ENCODE data around the gene ATF3. TPM values are rescaled to one million over a fixed set of nuclear protein-coding genes. Genes with fewer than 3 reads are reported as not detected.
A peak's percentile ranks its signal among the peaks of the same experiment; 100 is the strongest.

The ATF3 gene
- total RNA-seq, 1 donor from 2014 or later = 23.9 TPM

DNA sequence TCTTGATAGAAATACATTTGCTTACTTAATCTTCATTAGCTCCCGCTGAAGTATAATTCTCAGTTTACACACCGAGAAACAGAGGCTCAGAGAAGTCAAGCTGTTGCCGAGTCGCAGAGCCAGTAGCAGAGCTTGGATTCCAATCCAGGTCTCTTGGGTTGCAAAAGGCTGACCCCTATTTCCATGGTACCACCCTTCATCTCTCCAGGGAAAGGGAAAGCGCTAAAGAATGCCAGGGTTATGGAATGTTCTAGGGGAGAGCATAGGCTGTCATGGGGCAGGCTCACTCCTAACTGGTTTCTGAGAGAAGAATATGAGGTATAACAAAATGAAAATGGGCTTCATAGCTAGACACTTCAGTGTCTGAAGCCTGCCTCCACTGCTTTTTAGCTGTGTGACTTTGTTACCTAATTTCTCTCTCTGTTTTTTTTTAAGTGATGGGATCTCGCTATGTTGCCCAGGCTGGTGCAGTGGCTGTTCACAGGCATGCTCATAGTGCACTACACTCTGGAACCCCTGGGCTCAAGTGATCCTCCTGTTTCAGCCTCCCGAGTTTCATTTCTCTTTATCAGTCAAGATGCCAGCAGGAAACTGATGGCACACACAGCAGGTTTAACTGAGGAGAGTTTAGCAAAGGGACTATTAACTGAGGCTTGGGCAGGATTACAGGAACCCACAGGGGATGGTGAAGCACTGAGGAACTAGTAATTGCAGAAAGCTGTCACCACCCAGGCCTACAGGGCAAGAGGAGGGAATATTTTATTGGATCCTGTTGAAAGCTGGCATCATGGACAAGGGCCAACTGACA lies 25.5 kb upstream of the ATF3 start:
- H3K4me3 Mint-ChIP-seq = no peak overlapping the region
- no peak overlapping the region for H3K27ac Mint-ChIP-seq
- no peak for DNase-seq (ENCODE audit: extremely low spot score, unreplicated experiment)
- H3K27me3 Mint-ChIP-seq = peaks cover 9% of the 10 kb centered on the region
- TF ChIP-seq, protein P1, sequence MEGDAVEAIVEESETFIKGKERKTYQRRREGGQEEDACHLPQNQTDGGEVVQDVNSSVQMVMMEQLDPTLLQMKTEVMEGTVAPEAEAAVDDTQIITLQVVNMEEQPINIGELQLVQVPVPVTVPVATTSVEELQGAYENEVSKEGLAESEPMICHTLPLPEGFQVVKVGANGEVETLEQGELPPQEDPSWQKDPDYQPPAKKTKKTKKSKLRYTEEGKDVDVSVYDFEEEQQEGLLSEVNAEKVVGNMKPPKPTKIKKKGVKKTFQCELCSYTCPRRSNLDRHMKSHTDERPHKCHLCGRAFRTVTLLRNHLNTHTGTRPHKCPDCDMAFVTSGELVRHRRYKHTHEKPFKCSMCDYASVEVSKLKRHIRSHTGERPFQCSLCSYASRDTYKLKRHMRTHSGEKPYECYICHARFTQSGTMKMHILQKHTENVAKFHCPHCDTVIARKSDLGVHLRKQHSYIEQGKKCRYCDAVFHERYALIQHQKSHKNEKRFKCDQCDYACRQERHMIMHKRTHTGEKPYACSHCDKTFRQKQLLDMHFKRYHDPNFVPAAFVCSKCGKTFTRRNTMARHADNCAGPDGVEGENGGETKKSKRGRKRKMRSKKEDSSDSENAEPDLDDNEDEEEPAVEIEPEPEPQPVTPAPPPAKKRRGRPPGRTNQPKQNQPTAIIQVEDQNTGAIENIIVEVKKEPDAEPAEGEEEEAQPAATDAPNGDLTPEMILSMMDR (conservative IDR thresholded peaks at IDR 0.05) = no peak
- H3K4me1 Mint-ChIP-seq (ENCODE audit: unreplicated experiment) = peaks cover 11% of the 10 kb centered on the region
- no peaks in the 10 kb centered on the region for H3K36me3 Mint-ChIP-seq
- no peaks in the 10 kb centered on the region for H3K9me3 Mint-ChIP-seq

DNA sequence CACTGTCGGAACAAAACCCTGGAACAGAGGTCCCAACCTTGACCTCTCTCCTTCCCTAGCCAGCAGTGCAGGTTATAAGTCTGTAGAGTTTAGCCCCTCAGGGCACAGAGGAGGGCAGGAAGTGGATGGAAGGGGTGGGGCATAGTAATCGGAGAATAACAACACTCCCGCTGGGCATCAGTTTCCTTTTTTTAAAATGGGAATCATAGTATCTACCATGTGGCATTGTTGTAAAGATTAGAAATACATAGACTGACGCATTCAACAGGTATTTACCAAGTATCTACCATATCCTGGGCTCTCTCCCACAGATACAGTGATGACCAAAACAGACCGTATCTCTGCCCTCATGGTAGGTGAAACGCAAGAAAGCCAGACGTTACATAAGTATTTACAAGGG lies 24.9 kb upstream of the ATF3 start:
- no peak for DNase-seq (ENCODE audit: extremely low spot score, unreplicated experiment)
- Mint-ChIP-seq H3K9me3 (no peaks in the 10 kb centered on the region), H3K4me1 (ENCODE audit: unreplicated experiment) (peaks cover 11% of the 10 kb centered on the region), H3K4me3 (no peak overlapping the region), H3K36me3 (no peaks in the 10 kb centered on the region), H3K27ac (no peak overlapping the region), H3K27me3 (peaks cover 9% of the 10 kb centered on the region)
- TF ChIP-seq, protein P1 (conservative IDR thresholded peaks at IDR 0.05) = no peak

DNA sequence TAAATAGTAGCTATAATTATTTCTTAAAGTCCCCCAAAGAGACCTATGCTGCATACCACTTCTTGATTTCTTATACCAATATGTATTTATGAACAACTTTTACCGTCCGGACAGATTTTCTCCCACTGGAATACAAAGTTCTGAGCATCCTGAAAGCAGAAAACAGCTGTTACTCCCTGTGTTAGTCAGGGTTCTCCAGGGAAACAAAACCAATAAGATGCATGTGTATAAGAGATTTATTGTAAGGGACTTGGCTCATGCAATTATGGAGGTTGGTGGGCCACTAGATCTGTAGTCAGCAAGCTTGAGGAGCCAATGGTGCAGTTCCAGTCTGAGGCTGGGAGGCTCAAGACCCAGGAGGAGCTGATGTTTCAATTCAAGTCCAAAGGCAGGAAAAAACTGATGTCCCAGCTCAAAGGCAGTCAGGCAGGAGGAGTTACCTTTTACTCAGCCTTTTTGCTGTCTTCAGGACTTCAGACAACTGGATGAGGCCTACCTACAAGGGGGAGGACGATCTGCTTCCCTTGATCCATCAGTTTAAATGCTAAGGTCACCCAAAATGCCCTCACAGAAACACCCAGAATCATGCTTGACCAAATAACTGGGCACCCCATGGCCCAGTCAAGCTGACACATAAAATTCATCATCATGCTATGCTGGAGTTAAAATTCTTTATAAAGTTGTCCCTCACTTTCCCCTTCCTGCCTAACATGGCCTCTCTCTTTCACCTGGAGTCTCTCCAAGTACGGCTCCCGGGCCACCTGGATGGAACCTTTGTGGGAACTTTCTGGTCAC lies 24.3 kb upstream of the ATF3 start:
- TF ChIP-seq, protein P1 (conservative IDR thresholded peaks at IDR 0.05) = no peak
- Mint-ChIP-seq H3K27me3 (peaks cover 9% of the 10 kb centered on the region), H3K4me1 (ENCODE audit: unreplicated experiment) (peaks cover 11% of the 10 kb centered on the region), H3K27ac (no peak overlapping the region), H3K9me3 (no peaks in the 10 kb centered on the region), H3K4me3 (no peak overlapping the region), H3K36me3 (no peaks in the 10 kb centered on the region)
- DNase-seq (ENCODE audit: extremely low spot score, unreplicated experiment) = no peak

DNA sequence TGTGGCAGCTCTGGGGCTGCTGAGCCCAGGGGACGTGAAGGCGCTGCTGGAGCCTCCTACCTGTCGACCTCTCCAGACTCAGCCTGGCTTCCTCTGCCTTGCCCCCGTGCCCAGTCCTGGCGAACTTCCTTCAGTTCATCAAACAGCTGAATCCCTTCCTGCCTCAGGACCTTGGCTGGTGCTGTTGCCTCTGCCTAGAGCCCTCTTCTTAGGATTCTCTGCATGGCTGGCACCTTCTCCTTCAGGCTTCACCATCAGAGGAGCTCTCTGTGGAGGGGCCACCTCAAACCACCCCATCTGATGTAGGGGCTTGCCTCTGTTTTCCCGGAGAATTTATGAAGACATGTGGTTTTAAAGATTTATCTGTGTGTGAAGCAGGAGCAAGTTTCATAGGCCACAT lies 23.4 kb upstream of the ATF3 start:
- H3K27me3 Mint-ChIP-seq = peaks cover 9% of the 10 kb centered on the region
- H3K27ac Mint-ChIP-seq = no peak overlapping the region
- H3K4me3 Mint-ChIP-seq = no peak overlapping the region
- TF ChIP-seq, protein P1 (conservative IDR thresholded peaks at IDR 0.05) = no peak
- H3K4me1 Mint-ChIP-seq (ENCODE audit: unreplicated experiment) = peaks cover 11% of the 10 kb centered on the region
- no peaks in the 10 kb centered on the region for H3K9me3 Mint-ChIP-seq
- no peak for DNase-seq (ENCODE audit: extremely low spot score, unreplicated experiment)
- H3K36me3 Mint-ChIP-seq = no peaks in the 10 kb centered on the region

DNA sequence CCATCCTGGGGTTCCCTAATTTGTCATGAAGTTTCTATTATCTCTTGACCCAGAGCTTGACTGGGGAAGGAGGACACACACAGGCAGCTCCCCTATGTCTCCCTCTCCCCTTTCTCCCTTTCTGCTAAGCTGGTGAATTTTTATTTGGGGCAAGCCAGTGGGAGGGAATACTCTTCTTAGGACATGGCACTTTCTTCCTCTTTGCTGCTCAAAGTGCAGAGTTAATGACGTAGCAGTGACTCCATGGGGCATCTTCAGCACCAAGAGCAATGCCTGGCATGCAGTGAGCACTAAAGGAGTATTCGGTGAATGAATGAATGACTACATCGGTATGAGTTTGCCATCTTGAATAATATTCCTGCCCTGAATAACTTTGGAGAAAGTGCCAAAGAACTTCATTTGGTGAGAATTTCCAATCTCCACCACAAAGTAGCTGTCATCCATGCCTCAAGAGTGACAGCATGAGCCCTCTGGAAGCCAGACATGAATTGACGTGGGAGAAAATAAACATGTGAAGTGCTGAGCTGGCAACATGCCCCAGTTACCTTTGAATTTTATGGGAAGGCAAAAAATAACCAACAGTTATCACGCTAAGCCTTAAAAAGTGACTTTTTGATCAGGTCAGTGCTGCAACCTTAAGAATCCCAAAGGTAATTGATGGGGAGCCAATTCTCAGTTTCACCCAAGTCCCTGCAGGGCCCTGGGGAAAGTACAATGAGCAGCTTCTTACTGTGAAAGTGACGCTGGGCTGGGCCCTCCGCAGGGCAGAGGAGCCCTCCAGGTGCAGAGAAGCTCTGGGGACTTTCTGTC lies 22.1 kb upstream of the ATF3 start:
- H3K27me3 Mint-ChIP-seq = peaks cover 13% of the 10 kb centered on the region
- no peaks in the 10 kb centered on the region for H3K9me3 Mint-ChIP-seq
- H3K27ac Mint-ChIP-seq = no peak overlapping the region
- H3K36me3 Mint-ChIP-seq = no peaks in the 10 kb centered on the region
- TF ChIP-seq, protein P1 (conservative IDR thresholded peaks at IDR 0.05) = no peak
- peak overlapping the region; percentile 13 for H3K4me3 Mint-ChIP-seq
- H3K4me1 Mint-ChIP-seq (ENCODE audit: unreplicated experiment) = peaks cover 11% of the 10 kb centered on the region
- no peak for DNase-seq (ENCODE audit: extremely low spot score, unreplicated experiment)

All from type B pancreatic cell (in vitro differentiated cells).